GM23338 (cell line): ENCODE results near the gene MRPL22. TPM values are rescaled to one million over a fixed set of nuclear protein-coding genes. Genes with fewer than 3 reads are reported as not detected.

Experiments
- ATAC-seq: fragments of 200-7000 bp; cut with Tn5 transposase; 3 replicates; pipeline ENCODE4 v1.9.1; 2020
- DNase-seq: peaks from one replicate; pipeline ENCODE4 v3.0.0-alpha.2; 2015; ENCODE audit warnings: low spot score
- H2AFZ ChIP-seq: fragments of 200-600 bp; sonication (generic); 2 replicates; pipeline ENCODE4 v1.8.0; 2016; ENCODE audit warnings: antibody characterized with exemption, mild to moderate bottlenecking, moderate library complexity
- H3F3A ChIP-seq: fragments of 200-600 bp; sonication (generic); replicated peaks from 2 replicates; pipeline ENCODE4 v1.8.0; 2017; ENCODE audit warnings: antibody characterized with exemption, mixed run types, low read depth
- H3K27ac ChIP-seq: fragments of 200-600 bp; sonication (generic); 2 replicates; pipeline ENCODE4 v1.6.1; 2016; ENCODE audit warnings: low read depth
- H3K27me3 ChIP-seq: fragments of 200-600 bp; sonication (generic); 2 replicates; pipeline ENCODE4 v1.8.0; 2016; ENCODE audit warnings: mild to moderate bottlenecking, mixed run types, moderate library complexity; ENCODE audit not compliant: insufficient read depth
- H3K36me3 ChIP-seq: fragments of 200-600 bp; sonication (generic); 2 replicates; pipeline ENCODE4 v1.8.0; 2016; ENCODE audit warnings: mild to moderate bottlenecking; ENCODE audit not compliant: insufficient read depth
- H3K4me1 ChIP-seq: fragments of 200-600 bp; sonication (generic); 2 replicates; pipeline ENCODE4 v1.8.0; 2016; ENCODE audit warnings: mild to moderate bottlenecking, moderate library complexity; ENCODE audit not compliant: insufficient read depth
- H3K4me2 ChIP-seq: fragments of 200-600 bp; sonication (generic); 2 replicates; pipeline ENCODE4 v1.7.1; 2017; ENCODE audit warnings: mixed run types
- H3K4me3 ChIP-seq: fragments of 200-600 bp; sonication (generic); 2 replicates; pipeline ENCODE4 v1.6.1; 2016; ENCODE audit warnings: mixed run types
- H3K79me2 ChIP-seq: fragments of 200-600 bp; sonication (generic); replicated peaks from 2 replicates; pipeline ENCODE4 v1.8.0; 2017; ENCODE audit warnings: mild to moderate bottlenecking; ENCODE audit not compliant: insufficient read depth
- H3K9me2 ChIP-seq: fragments of 200-600 bp; sonication (generic); 2 replicates; pipeline ENCODE4 v1.8.0; 2017; ENCODE audit not compliant: insufficient read depth
- H4K20me1 ChIP-seq: fragments of 200-600 bp; sonication (generic); replicated peaks from 2 replicates; pipeline ENCODE4 v1.8.0; 2017; ENCODE audit warnings: mild to moderate bottlenecking; ENCODE audit not compliant: insufficient read depth
- H3K27ac Mint-ChIP-seq: 2 replicates; pipeline ENCODE4 v1.8.0; 2020; ENCODE audit warnings: inconsistent platforms, mild to moderate bottlenecking, moderate library complexity, mixed read lengths
- H3K27me3 Mint-ChIP-seq: 3 replicates; pipeline ENCODE4 v1.8.0; 2022; ENCODE audit warnings: low read depth, mild to moderate bottlenecking, moderate library complexity, mixed read lengths, inconsistent platforms; ENCODE audit not compliant: insufficient read depth, poor library complexity
- H3K36me3 Mint-ChIP-seq: 3 replicates; pipeline ENCODE4 v1.8.0; 2021; ENCODE audit warnings: low read depth, mild to moderate bottlenecking, inconsistent platforms, moderate library complexity, mixed read lengths
- H3K4me1 Mint-ChIP-seq: 3 replicates; pipeline ENCODE4 v1.8.0; 2020; ENCODE audit warnings: mild to moderate bottlenecking, inconsistent platforms, mixed read lengths
- H3K4me3 Mint-ChIP-seq: 3 replicates; pipeline ENCODE4 v1.8.0; 2021; ENCODE audit warnings: moderate library complexity, mild to moderate bottlenecking, inconsistent platforms, mixed read lengths
- H3K9me3 Mint-ChIP-seq: 3 replicates; pipeline ENCODE4 v1.8.0; 2020; ENCODE audit warnings: moderate library complexity, mild to moderate bottlenecking, inconsistent platforms, mixed read lengths
- CREB1 ChIP-seq: fragments of 250-450 bp; sonication (Bioruptor Pico); IDR thresholded peaks from 2 replicates; pipeline ENCODE4 v1.5.0; 2020; ENCODE audit warnings: low read depth, mild to moderate bottlenecking, moderate library complexity
- CTCF ChIP-seq, 2 experiments: fragments of 200-600 bp in 1 of 2; sonication (generic) in 1 of 2; conservative IDR thresholded peaks; 2 replicates each; pipeline versions ENCODE4 v1.5.1 to v1.6.1; 2016 to 2017; ENCODE audit warnings: antibody characterized with exemption in 2 of 2, low read depth in 2 of 2, mild to moderate bottlenecking in 2 of 2, moderate library complexity in 1 of 2
- ETS1 ChIP-seq: IDR thresholded peaks from 2 replicates; pipeline ENCODE4 v1.6.1; 2016; ENCODE audit warnings: antibody characterized with exemption
- EZH2 ChIP-seq: fragments of 200-600 bp; sonication (generic); IDR thresholded peaks from one replicate; pipeline ENCODE4 v1.8.0; 2017; ENCODE audit warnings: antibody characterized with exemption, mild to moderate bottlenecking, low read depth; ENCODE audit not compliant: unreplicated experiment
- EZH2phosphoT487 ChIP-seq: fragments of 200-600 bp; sonication (generic); IDR thresholded peaks from one replicate; pipeline ENCODE4 v1.8.1; 2018; ENCODE audit warnings: antibody characterized with exemption; ENCODE audit not compliant: unreplicated experiment
- JUNB ChIP-seq: IDR thresholded peaks from one replicate; pipeline ENCODE4 v1.6.1; 2016; ENCODE audit warnings: antibody characterized with exemption; ENCODE audit not compliant: unreplicated experiment
- NANOG ChIP-seq: IDR thresholded peaks from 2 replicates; pipeline ENCODE4 v1.6.1; 2016; ENCODE audit warnings: antibody characterized with exemption, borderline replicate concordance
- STAT1 ChIP-seq: IDR thresholded peaks from one replicate; pipeline ENCODE4 v1.6.1; 2016; ENCODE audit warnings: antibody characterized with exemption; ENCODE audit not compliant: unreplicated experiment
- ZNF114 ChIP-seq: fragments of 250-450 bp; sonication (Bioruptor Pico); IDR thresholded peaks from 2 replicates; pipeline ENCODE4 v1.5.0; 2020; ENCODE audit warnings: mild to moderate bottlenecking, moderate library complexity
- ZNF462 ChIP-seq: fragments of 250-450 bp; sonication (Bioruptor Pico); IDR thresholded peaks from 2 replicates; pipeline ENCODE4 v1.5.0; 2020; ENCODE audit warnings: mild to moderate bottlenecking, moderate library complexity
- polyA plus RNA-seq: library from polyadenylated mRNA; unstranded; fragments of >200 nt; fragmentation: Nextera tagmentation; extraction: Ambion mirVana; gene quantifications from 2 replicates; pipeline ENCODE4 v1.2.1, GENCODE V29; 2016
- total RNA-seq: library from RNA; depleted of rRNA; stranded (reverse); fragments of >200 nt; shearing (Covaris generic); gene quantifications from 2 replicates; pipeline ENCODE4 v1.2.3, GENCODE V29; 2014

The MRPL22 gene
- total and polyA plus RNA-seq, 2 experiments from 2014 or later, result 32.1 to 256 TPM

GRCh38 chr5:154966874-154967273 lies 26.0 kb downstream of the MRPL22 start (continued):
- TF ChIP-seq NANOG, result no peak

- Histone ChIP-seq H3F3A (no peaks in the 10 kb centered on the region), H2AFZ (no peak overlapping the region), H3K36me3 (no peaks in the 10 kb centered on the region), H3K27ac (no peak overlapping the region), H3K9me2 (no peaks in the 10 kb centered on the region), H3K4me3 (no peak overlapping the region), H3K4me2 (no peak overlapping the region), H3K27me3 (no peaks in the 10 kb centered on the region), H4K20me1 (no peaks in the 10 kb centered on the region), H3K79me2 (no peaks in the 10 kb centered on the region; the same call in 1 of the 2 replicates), H3K4me1 (no peaks in the 10 kb centered on the region)
- peaks cover 2% of the 10 kb centered on the region for H3K27me3 Mint-ChIP-seq
- H3K36me3 Mint-ChIP-seq, result no peaks in the 10 kb centered on the region
- no peaks in the 10 kb centered on the region for H3K4me1 Mint-ChIP-seq
- TF ChIP-seq EZH2phosphoT487 (no peak), CTCF (conservative IDR thresholded peaks at IDR 0.05; ENCODE audit: low read depth in 2 of 2) (peak; percentile 51 to 61), ETS1 (no peak), ZNF114 (CRISPR knock-in tag) (no peak)
- H3K9me3 Mint-ChIP-seq, result no peaks in the 10 kb centered on the region
- no peak for ATAC-seq
- DNase-seq, result peak; percentile 46
- H3K27ac Mint-ChIP-seq, result no peak overlapping the region
- H3K4me3 Mint-ChIP-seq, result no peak overlapping the region
Measured at GRCh38 chr5:154967421-154968024, 26.6 kb downstream of the MRPL22 start.

GRCh38 chr5:154968953-154969352 lies 28.1 kb downstream of the MRPL22 start:
- no peaks in the 10 kb centered on the region for H3K4me1 Mint-ChIP-seq
- TF ChIP-seq EZH2 (no peak), NANOG (no peak), EZH2phosphoT487 (no peak), CREB1 (CRISPR knock-in tag) (no peak), STAT1 (no peak), JUNB (no peak), ZNF462 (no peak)

More at GRCh38 chr5:154968953-154969352, 28.1 kb downstream of the MRPL22 start:
- Histone ChIP-seq H4K20me1 (no peaks in the 10 kb centered on the region), H3K79me2 (no peaks in the 10 kb centered on the region), H3K36me3 (no peaks in the 10 kb centered on the region), H3K4me1 (no peaks in the 10 kb centered on the region), H3K27me3 (no peaks in the 10 kb centered on the region), H3K4me3 (no peak overlapping the region), H3F3A (no peaks in the 10 kb centered on the region), H3K27ac (no peak overlapping the region), H3K9me2 (no peaks in the 10 kb centered on the region), H3K4me2 (no peak overlapping the region), H2AFZ (no peak overlapping the region)
- H3K27ac Mint-ChIP-seq, result no peak overlapping the region
- no peaks in the 10 kb centered on the region for H3K36me3 Mint-ChIP-seq
- no peaks in the 10 kb centered on the region for H3K9me3 Mint-ChIP-seq
- no peak overlapping the region for H3K4me3 Mint-ChIP-seq
- peaks cover 2% of the 10 kb centered on the region for H3K27me3 Mint-ChIP-seq
- ATAC-seq (no peak), DNase-seq (no peak)
